Left lung (tissue), 10 donors: ENCODE measurements around the gene MYD88. TPM values are rescaled to one million over a fixed set of nuclear protein-coding genes. Genes with fewer than 3 reads are reported as not detected.
A peak's percentile ranks its signal among the peaks of the same experiment; 100 is the strongest.

Experiments used
- ATAC-seq: fragments of 200-7000 bp; cut with Tn5 transposase; one replicate; pipeline ENCODE4 v1.9.1; 2020; ENCODE audit warnings: moderate library complexity
- DNase-seq, 4 donors: peaks; one replicate each; pipeline ENCODE4 v3.0.0-alpha.2; 2013 to 2020
- H3K27ac ChIP-seq, 2 donors: fragments of 200-600 bp; sonication (generic) in 1 of 2; one replicate each; pipeline versions ENCODE4 v1.5.0 to v1.8.0; 2020 to 2021
- H3K27me3 ChIP-seq, 2 donors: fragments of 200-600 bp; sonication (generic) in 1 of 2; one replicate each; pipeline versions ENCODE4 v1.5.0 to v1.8.0; 2020 to 2021
- H3K36me3 ChIP-seq, 2 donors: fragments of 200-600 bp; sonication (generic) in 1 of 2; one replicate each; pipeline versions ENCODE4 v1.5.0 to v1.8.0; 2020 to 2021
- H3K4me1 ChIP-seq, 2 donors: fragments of 200-600 bp; one replicate each; pipeline ENCODE4 v1.8.0; 2021
- H3K4me3 ChIP-seq, 2 donors: fragments of 200-600 bp; sonication (generic) in 1 of 2; one replicate each; pipeline versions ENCODE4 v1.5.0 to v1.8.0; 2020 to 2021; ENCODE audit warnings: mild to moderate bottlenecking in 1 of 2
- H3K9me3 ChIP-seq, 2 donors: fragments of 200-600 bp; sonication (generic) in 1 of 2; one replicate each; pipeline versions ENCODE4 v1.5.0 to v1.8.0; 2020 to 2021
- intact Hi-C, 2 donors: fragments of 100-400 bp; cut with DNase I; formaldehyde crosslinking; loops; one replicate each; pipeline versions ENCODE4 v1.11.2 to v1.14.2; 2022
- polyA plus RNA-seq, 6 donors: library from polyadenylated mRNA; unstranded; fragments of 120-200 nt; gene quantifications; one replicate each; pipeline ENCODE4 v1.2.1, GENCODE V29; 2013; ENCODE audit not compliant: insufficient read length in 6 of 6
- total RNA-seq, 2 donors: library from RNA; stranded (reverse); fragmentation: NEBNext Ultra II Directional; extraction: Animal tissue kit (Norgen Biotek cat#: 25700); gene quantifications; one replicate each; pipeline ENCODE4 v1.2.1, GENCODE V29; 2021
- TF ChIP-seq, protein P1 (sequence below), 2 donors: fragments of 200-600 bp; sonication (generic) in 1 of 2; IDR thresholded peaks; one replicate each; pipeline versions ENCODE4 v1.5.0 to v1.8.0; 2021; ENCODE audit warnings: antibody characterized with exemption in 2 of 2
- donor health status: DM: no; HTN: yes; CAD: no.
- donor health status: DM: no; HTN: no; CAD: no.

Gene MYD88
- total and polyA plus RNA-seq, 8 donors = 37.8 to 97.4 (median 40.9) TPM

DNA sequence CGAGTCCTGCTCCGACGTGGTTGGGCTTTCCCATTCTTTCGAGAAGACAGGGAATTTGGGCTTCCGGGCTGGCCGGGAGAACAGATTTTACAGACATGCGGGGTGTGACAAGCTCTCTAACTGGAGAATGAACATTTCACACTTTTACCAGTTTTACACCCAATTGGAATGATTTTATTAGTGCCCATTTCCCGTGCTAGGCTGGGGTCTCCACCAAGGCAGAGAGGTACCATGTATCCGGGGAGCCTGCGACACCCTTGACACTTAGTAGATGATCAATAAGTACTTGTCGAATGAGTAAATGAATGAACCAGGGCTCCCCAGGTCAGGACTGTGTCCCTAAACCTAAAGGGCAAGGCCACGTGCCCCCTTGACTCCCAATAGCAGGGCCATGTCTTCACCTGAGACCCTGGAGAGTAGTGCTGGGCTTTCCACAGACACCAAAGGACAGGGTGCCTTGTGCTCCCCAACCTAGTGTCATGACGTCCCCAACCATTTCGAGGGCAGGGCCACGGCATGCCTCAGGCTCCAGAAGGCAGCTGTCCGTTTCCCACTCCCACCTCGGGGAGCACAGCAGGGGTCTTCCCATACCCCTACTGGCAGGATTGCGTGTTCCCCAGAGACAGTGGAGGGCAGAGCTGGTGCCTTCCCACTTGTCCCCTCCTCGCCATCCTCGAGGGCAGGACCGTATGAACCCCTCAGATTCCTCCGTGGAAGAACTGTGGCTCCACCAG, 679 bp upstream of the MYD88 start:
- DNase-seq (peak in 3 of 4 donors; percentile 21 to 53 (median 22)), ATAC-seq (peak; percentile 5)
- H3K4me3 ChIP-seq = peak overlapping the region; percentile 89 to 97
- peaks cover 34 to 63% of the 10 kb centered on the region in 2 donors for H3K4me1 ChIP-seq
- no peaks in the 10 kb centered on the region for H3K9me3 ChIP-seq
- peaks cover 0 to 42% of the 10 kb centered on the region in 2 donors for H3K36me3 ChIP-seq
- TF ChIP-seq, protein P1, sequence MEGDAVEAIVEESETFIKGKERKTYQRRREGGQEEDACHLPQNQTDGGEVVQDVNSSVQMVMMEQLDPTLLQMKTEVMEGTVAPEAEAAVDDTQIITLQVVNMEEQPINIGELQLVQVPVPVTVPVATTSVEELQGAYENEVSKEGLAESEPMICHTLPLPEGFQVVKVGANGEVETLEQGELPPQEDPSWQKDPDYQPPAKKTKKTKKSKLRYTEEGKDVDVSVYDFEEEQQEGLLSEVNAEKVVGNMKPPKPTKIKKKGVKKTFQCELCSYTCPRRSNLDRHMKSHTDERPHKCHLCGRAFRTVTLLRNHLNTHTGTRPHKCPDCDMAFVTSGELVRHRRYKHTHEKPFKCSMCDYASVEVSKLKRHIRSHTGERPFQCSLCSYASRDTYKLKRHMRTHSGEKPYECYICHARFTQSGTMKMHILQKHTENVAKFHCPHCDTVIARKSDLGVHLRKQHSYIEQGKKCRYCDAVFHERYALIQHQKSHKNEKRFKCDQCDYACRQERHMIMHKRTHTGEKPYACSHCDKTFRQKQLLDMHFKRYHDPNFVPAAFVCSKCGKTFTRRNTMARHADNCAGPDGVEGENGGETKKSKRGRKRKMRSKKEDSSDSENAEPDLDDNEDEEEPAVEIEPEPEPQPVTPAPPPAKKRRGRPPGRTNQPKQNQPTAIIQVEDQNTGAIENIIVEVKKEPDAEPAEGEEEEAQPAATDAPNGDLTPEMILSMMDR (IDR thresholded peaks at IDR 0.05) = no peak
- H3K27me3 ChIP-seq = no peaks in the 10 kb centered on the region
- intact Hi-C loops = loop anchor here in 1 of 2 donors (10.0 kb wide), 1 partner anchor 87 kb away; no protein-coding TSS in a partner anchor
- peak overlapping the region; percentile 96 to 98 for H3K27ac ChIP-seq

DNA sequence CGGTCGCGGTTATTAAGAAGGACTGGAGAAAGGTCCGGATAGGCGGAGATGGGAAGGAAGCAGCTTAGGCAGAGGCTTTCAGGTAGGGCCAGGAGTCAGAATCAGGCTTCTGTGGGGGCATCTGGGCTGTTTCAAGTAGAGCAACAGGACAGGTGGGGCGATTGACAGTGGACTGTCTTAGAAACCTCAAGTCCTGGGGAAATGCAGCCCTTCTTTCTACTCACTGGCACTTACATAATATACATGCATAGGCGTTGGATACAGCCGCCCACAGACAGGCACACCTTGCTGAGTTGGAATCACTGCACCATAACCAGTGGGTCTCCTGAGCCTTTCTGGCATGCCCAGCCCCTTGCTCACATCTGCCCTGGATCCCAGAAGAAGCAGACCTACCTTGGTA, 730 bp downstream of the MYD88 start:
- Histone ChIP-seq H3K4me3 (peak overlapping the region; percentile 89 to 97), H3K27me3 (no peaks in the 10 kb centered on the region), H3K9me3 (no peaks in the 10 kb centered on the region), H3K36me3 (peaks cover 0 to 29% of the 10 kb centered on the region in 2 donors), H3K27ac (peak overlapping the region; percentile 96 to 98), H3K4me1 (peaks cover 30 to 55% of the 10 kb centered on the region in 2 donors)
- intact Hi-C loops = loop anchor here in 1 of 2 donors (10.0 kb wide), 1 partner anchor 86 kb away; no protein-coding TSS in a partner anchor
- TF ChIP-seq, protein P1 (IDR thresholded peaks at IDR 0.05) = no peak
- DNase-seq (no peak), ATAC-seq (no peak)

DNA sequence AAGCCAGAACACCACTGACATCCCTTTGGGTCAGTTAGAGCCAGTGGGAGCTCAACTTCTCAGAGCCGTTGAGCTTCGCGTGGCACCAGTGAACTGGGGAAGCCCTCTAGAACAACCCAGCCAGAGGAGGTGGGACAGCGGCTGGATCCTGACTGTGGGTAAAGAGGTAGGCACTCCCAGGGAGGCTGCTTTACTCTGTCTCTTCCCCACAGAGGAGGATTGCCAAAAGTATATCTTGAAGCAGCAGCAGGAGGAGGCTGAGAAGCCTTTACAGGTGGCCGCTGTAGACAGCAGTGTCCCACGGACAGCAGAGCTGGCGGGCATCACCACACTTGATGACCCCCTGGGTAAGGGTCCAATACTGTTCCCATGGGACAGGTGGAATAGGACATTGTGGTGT, 1.2 kb downstream of the MYD88 start:
- H3K27ac ChIP-seq = peak overlapping the region in 1 of 2 donors; percentile 98
- ATAC-seq (no peak), DNase-seq (no peak)
- TF ChIP-seq, protein P1 (IDR thresholded peaks at IDR 0.05) = no peak
- no peaks in the 10 kb centered on the region for H3K27me3 ChIP-seq
- peak overlapping the region; percentile 89 to 97 for H3K4me3 ChIP-seq
- H3K4me1 ChIP-seq = peaks cover 28 to 51% of the 10 kb centered on the region in 2 donors
- H3K36me3 ChIP-seq = peaks cover 0 to 29% of the 10 kb centered on the region in 2 donors
- H3K9me3 ChIP-seq = no peaks in the 10 kb centered on the region
- intact Hi-C loops = loop anchor here in 1 of 2 donors (10.0 kb wide), 1 partner anchor 85 kb away; no protein-coding TSS in a partner anchor

DNA sequence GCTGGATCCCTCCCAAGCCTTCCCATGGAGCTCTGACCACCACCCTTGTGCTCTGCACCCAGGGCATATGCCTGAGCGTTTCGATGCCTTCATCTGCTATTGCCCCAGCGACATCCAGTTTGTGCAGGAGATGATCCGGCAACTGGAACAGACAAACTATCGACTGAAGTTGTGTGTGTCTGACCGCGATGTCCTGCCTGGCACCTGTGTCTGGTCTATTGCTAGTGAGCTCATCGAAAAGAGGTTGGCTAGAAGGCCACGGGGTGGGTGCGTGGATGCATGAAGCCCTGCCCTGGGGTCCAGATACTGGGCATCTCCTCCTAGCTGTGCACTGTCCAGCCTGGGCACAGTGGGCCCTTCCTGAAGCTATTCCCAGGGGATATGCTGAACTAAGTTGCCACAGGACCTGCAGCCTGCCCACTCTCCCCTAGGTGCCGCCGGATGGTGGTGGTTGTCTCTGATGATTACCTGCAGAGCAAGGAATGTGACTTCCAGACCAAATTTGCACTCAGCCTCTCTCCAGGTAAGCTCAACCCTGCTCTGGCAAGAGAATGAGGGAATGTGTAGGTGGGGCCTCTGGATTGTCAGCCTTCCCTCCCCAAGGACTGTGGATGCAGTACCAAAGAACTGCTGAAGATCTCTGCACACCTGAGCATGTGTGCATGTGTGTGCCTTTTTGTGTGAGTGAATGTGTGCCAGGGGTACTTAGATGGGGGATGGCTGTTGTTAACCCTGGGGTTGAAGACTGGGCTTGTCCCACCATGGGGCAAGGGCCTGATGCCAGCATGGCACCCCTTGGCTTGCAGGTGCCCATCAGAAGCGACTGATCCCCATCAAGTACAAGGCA, 2.1 kb downstream of the MYD88 start:
- DNase-seq = no peak
- Histone ChIP-seq H3K4me3 (peak overlapping the region in 1 of 2 donors; percentile 97), H3K9me3 (no peaks in the 10 kb centered on the region), H3K27ac (peak overlapping the region in 1 of 2 donors; percentile 21), H3K4me1 (peaks cover 22 to 42% of the 10 kb centered on the region in 2 donors), H3K36me3 (peaks cover 0 to 29% of the 10 kb centered on the region in 2 donors), H3K27me3 (no peaks in the 10 kb centered on the region)
- ATAC-seq = no peak
- intact Hi-C loops = no loop called here
- TF ChIP-seq, protein P1 (IDR thresholded peaks at IDR 0.05) = no peak
